KMS-11 (cell line): ENCODE results near the gene TAF6L.

Experiments used
- H2AFZ ChIP-seq: fragments of 200-600 bp; sonication (generic); 2 replicates; pipeline ENCODE4 v1.6.1; 2016; ENCODE audit warnings: antibody characterized with exemption, mixed run types, low read depth
- H3K27ac ChIP-seq: fragments of 200-600 bp; sonication (generic); 2 replicates; pipeline ENCODE4 v1.6.1; 2016; ENCODE audit warnings: mild to moderate bottlenecking, mixed run types
- H3K27me3 ChIP-seq: fragments of 200-600 bp; sonication (generic); 2 replicates; pipeline ENCODE4 v1.6.1; 2017; ENCODE audit warnings: mild to moderate bottlenecking, low read depth, mixed run types, moderate library complexity; ENCODE audit not compliant: insufficient read depth
- H3K36me3 ChIP-seq: fragments of 200-600 bp; sonication (generic); 2 replicates; pipeline ENCODE4 v1.6.1; 2017; ENCODE audit warnings: mild to moderate bottlenecking, mixed run types; ENCODE audit not compliant: insufficient read depth
- H3K4me1 ChIP-seq: fragments of 200-600 bp; sonication (generic); 2 replicates; pipeline ENCODE4 v1.6.1; 2016; ENCODE audit warnings: mild to moderate bottlenecking, low read depth, mixed run types; ENCODE audit not compliant: poor library complexity, severe bottlenecking
- H3K4me2 ChIP-seq: fragments of 200-600 bp; sonication (generic); 2 replicates; pipeline ENCODE4 v1.7.0; 2016; ENCODE audit warnings: mild to moderate bottlenecking, mixed run types
- H3K4me3 ChIP-seq: fragments of 200-600 bp; sonication (generic); IDR thresholded peaks from 2 replicates; pipeline ENCODE4 v1.6.1; 2017; ENCODE audit warnings: low read depth, low read length, mixed read lengths; ENCODE audit not compliant: insufficient read depth
- H3K79me2 ChIP-seq: fragments of 200-600 bp; sonication (generic); 2 replicates; pipeline ENCODE4 v1.6.1; 2016; ENCODE audit warnings: low read depth, mixed run types; ENCODE audit not compliant: insufficient read depth
- H3K9ac ChIP-seq: fragments of 200-600 bp; sonication (generic); 2 replicates; pipeline ENCODE4 v1.6.1; 2016; ENCODE audit warnings: mild to moderate bottlenecking, mixed run types
- H4K20me1 ChIP-seq: fragments of 200-600 bp; sonication (generic); 2 replicates; pipeline ENCODE4 v1.6.1; 2016; ENCODE audit warnings: mild to moderate bottlenecking, mixed run types; ENCODE audit not compliant: insufficient read depth
- CTCF ChIP-seq: fragments of 200-600 bp; sonication (generic); conservative IDR thresholded peaks from 2 replicates; pipeline ENCODE4 v1.6.1; 2017; ENCODE audit warnings: low read depth, mild to moderate bottlenecking, antibody characterized with exemption, low read length, moderate library complexity, mixed read lengths

Gene TAF6L

GRCh38 chr11:62830904-62831519 lies 59.8 kb downstream of the TAF6L start:
- peaks cover 40% of the 10 kb centered on the region for H3K79me2 ChIP-seq
- H2AFZ ChIP-seq = peak overlapping the region; percentile 69
- H3K27ac ChIP-seq = peak overlapping the region; percentile 80; the same call in 1 of the 2 replicates
- H3K36me3 ChIP-seq = no peaks in the 10 kb centered on the region; the same call in 1 of the 2 replicates
- peaks cover 38% of the 10 kb centered on the region for H3K4me1 ChIP-seq
- peak overlapping the region; percentile 93 for H3K9ac ChIP-seq
- peak overlapping the region; percentile 31 for H3K4me3 ChIP-seq
- TF ChIP-seq CTCF = no peak
- H3K4me2 ChIP-seq = peak overlapping the region; percentile 50
- H3K27me3 ChIP-seq = no peaks in the 10 kb centered on the region
- H4K20me1 ChIP-seq = no peaks in the 10 kb centered on the region

GRCh38 chr11:62831520-62832335 lies 60.5 kb downstream of the TAF6L start, which contains the start of gene STX5:
STX5 (minus strand) TSS chr11:62832051; CDS start chr11:62831243, 808 bp downstream.
- peaks cover 47% of the 10 kb centered on the region for H3K79me2 ChIP-seq
- H3K36me3 ChIP-seq = no peaks in the 10 kb centered on the region; the same call in 1 of the 2 replicates
- no peaks in the 10 kb centered on the region for H3K27me3 ChIP-seq
- H3K4me3 ChIP-seq = peak within 1 kb of the TSS; percentile 31
- peaks cover 45% of the 10 kb centered on the region for H3K4me1 ChIP-seq
- no peak for TF ChIP-seq CTCF
- H3K9ac ChIP-seq = peak within 1 kb of the TSS; percentile 93
- peak within 1 kb of the TSS; percentile 75 for H3K4me2 ChIP-seq
- H3K27ac ChIP-seq = peak within 1 kb of the TSS; percentile 80
- H4K20me1 ChIP-seq = no peaks in the 10 kb centered on the region
- peak within 1 kb of the TSS; percentile 69 for H2AFZ ChIP-seq

GRCh38 chr11:62832336-62833234 lies 61.4 kb downstream of the TAF6L start, which contains the start of gene TEX54:
TEX54 (minus strand) TSS chr11:62832841.
- Histone ChIP-seq H3K9ac (peak within 1 kb of the TSS; percentile 93), H3K79me2 (peaks cover 55% of the 10 kb centered on the region), H3K4me3 (peak within 1 kb of the TSS; percentile 31), H3K36me3 (peaks cover 6% of the 10 kb centered on the region; the same call in 1 of the 2 replicates), H2AFZ (peak within 1 kb of the TSS; percentile 69), H3K27ac (peak within 1 kb of the TSS; percentile 80), H3K27me3 (no peaks in the 10 kb centered on the region), H3K4me1 (peaks cover 52% of the 10 kb centered on the region), H4K20me1 (no peaks in the 10 kb centered on the region), H3K4me2 (peak within 1 kb of the TSS; percentile 75)
- TF ChIP-seq CTCF = no peak

- H3K36me3 ChIP-seq = peaks cover 6% of the 10 kb centered on the region; the same call in 1 of the 2 replicates
- no peak overlapping the region for H3K4me2 ChIP-seq
- H3K27me3 ChIP-seq = no peaks in the 10 kb centered on the region
- peaks cover 51% of the 10 kb centered on the region for H3K4me1 ChIP-seq
- H3K79me2 ChIP-seq = peaks cover 56% of the 10 kb centered on the region
- TF ChIP-seq CTCF = no peak
- H2AFZ ChIP-seq = no peak overlapping the region
- H3K4me3 ChIP-seq = no peak overlapping the region
- no peak overlapping the region for H3K27ac ChIP-seq
- H4K20me1 ChIP-seq = no peaks in the 10 kb centered on the region
- no peak overlapping the region for H3K9ac ChIP-seq
These were observed 64.1 kb downstream of the TAF6L start for GRCh38 chr11:62835336-62835735.
